Measurements from ENCODE around the gene CHCHD3.

The CHCHD3 gene

GRCh38 chr7:132806834-132807233, 275.1 kb downstream of the CHCHD3 start:
- Histone ChIP-seq H3K36me3 (ENCODE audit: control insufficient read depth in 2 of 2, insufficient read depth in 1 of 2, low read length in 2 of 2) (no peaks in the 10 kb centered on the region), H3K27ac (ENCODE audit: extremely low read depth, low read depth, low read length) (no peak overlapping the region), H3K4me1 (ENCODE audit: control insufficient read depth, insufficient read depth, low read length) (no peaks in the 10 kb centered on the region), H3K9me3 (ENCODE audit: control insufficient read depth, insufficient read depth, low read depth, low read length) (no peaks in the 10 kb centered on the region), H3K4me3 (ENCODE audit: low read depth, low read length) (no peak overlapping the region)
- ChIA-PET CTCF (no interaction called here), POLR2A (no interaction called here)
- TF ChIP-seq ZNF596 (tag by site-specific recombination; IDR thresholded peaks at IDR 0.05) (no peak), ZNF239 (tag by site-specific recombination; IDR thresholded peaks at IDR 0.05) (no peak), ZSCAN5A (tag by site-specific recombination; IDR thresholded peaks at IDR 0.05) (no peak), ZNF335 (tag by site-specific recombination; conservative IDR thresholded peaks at IDR 0.05) (no peak), TCF7L2 (IDR thresholded peaks at IDR 0.05; ENCODE audit: borderline replicate concordance, low read depth, low read length) (no peak), MEIS1 (CRISPR knock-in tag; IDR thresholded peaks at IDR 0.05; ENCODE audit: borderline replicate concordance) (no peak), ZNF792 (tag by site-specific recombination; IDR thresholded peaks at IDR 0.05) (no peak), KLF7 (tag by site-specific recombination; IDR thresholded peaks at IDR 0.05; ENCODE audit: borderline replicate concordance) (no peak), ZNF677 (tag by site-specific recombination; IDR thresholded peaks at IDR 0.05) (no peak), ZNF362 (tag by site-specific recombination; IDR thresholded peaks at IDR 0.05) (no peak), SCRT1 (tag by site-specific recombination; IDR thresholded peaks at IDR 0.05; ENCODE audit: borderline replicate concordance) (no peak), ZNF768 (tag by site-specific recombination; IDR thresholded peaks at IDR 0.05) (no peak), ZNF274 (IDR thresholded peaks at IDR 0.05; ENCODE audit: low read length) (no peak), ZNF274 (tag by site-specific recombination; IDR thresholded peaks at IDR 0.05; ENCODE audit: borderline replicate concordance) (no peak), ZNF121 (tag by site-specific recombination; IDR thresholded peaks at IDR 0.05) (no peak), ZNF366 (tag by site-specific recombination; conservative IDR thresholded peaks at IDR 0.05) (no peak), ZNF157 (tag by site-specific recombination; IDR thresholded peaks at IDR 0.05) (no peak), HOXA7 (CRISPR knock-in tag; IDR thresholded peaks at IDR 0.05; ENCODE audit: borderline replicate concordance) (no peak)

- Histone ChIP-seq H3K27ac (ENCODE audit: extremely low read depth, low read depth, low read length) (no peak overlapping the region), H3K4me3 (ENCODE audit: low read depth, low read length) (no peak overlapping the region), H3K36me3 (ENCODE audit: control insufficient read depth in 2 of 2, insufficient read depth in 1 of 2, low read length in 2 of 2) (no peaks in the 10 kb centered on the region), H3K4me1 (ENCODE audit: control insufficient read depth, insufficient read depth, low read length) (no peaks in the 10 kb centered on the region), H3K9me3 (ENCODE audit: control insufficient read depth, insufficient read depth, low read depth, low read length) (no peaks in the 10 kb centered on the region)
- no peak for TF ChIP-seq ZNF692 (tag by site-specific recombination; IDR thresholded peaks at IDR 0.05)
- CTCF ChIA-PET: no interaction called here
- POLR2A ChIA-PET: no interaction called here
These were observed 276.1 kb downstream of the CHCHD3 start for GRCh38 chr7:132805766-132806165.

GRCh38 chr7:132804849-132805485, 276.9 kb downstream of the CHCHD3 start:
- Histone ChIP-seq H3K4me3 (ENCODE audit: low read depth, low read length) (no peak overlapping the region), H3K4me1 (ENCODE audit: control insufficient read depth, insufficient read depth, low read length) (no peaks in the 10 kb centered on the region), H3K36me3 (ENCODE audit: control insufficient read depth in 2 of 2, insufficient read depth in 1 of 2, low read length in 2 of 2) (no peaks in the 10 kb centered on the region), H3K9me3 (ENCODE audit: control insufficient read depth, insufficient read depth, low read depth, low read length) (no peaks in the 10 kb centered on the region), H3K27ac (ENCODE audit: extremely low read depth, low read depth, low read length) (no peak overlapping the region)
- TF ChIP-seq ZNF223 (tag by site-specific recombination; IDR thresholded peaks at IDR 0.05): no peak
- no peak for TF ChIP-seq ZNF121 (tag by site-specific recombination; IDR thresholded peaks at IDR 0.05)
- TF ChIP-seq PRDM4 (tag by site-specific recombination; IDR thresholded peaks at IDR 0.05): no peak
- no peak for TF ChIP-seq ZNF529 (tag by site-specific recombination; IDR thresholded peaks at IDR 0.05; ENCODE audit: insufficient replicate concordance)
- no peak for TF ChIP-seq ZNF488 (tag by site-specific recombination; IDR thresholded peaks at IDR 0.05)
- no peak for TF ChIP-seq ZNF660 (tag by site-specific recombination; IDR thresholded peaks at IDR 0.05)
- ChIA-PET POLR2A (no interaction called here), CTCF (no interaction called here)
